OCI-LY1 (cell line): ENCODE measurements around the gene JADE3.

ENCODE experiments used
- H2AFZ ChIP-seq: fragments of 200-600 bp; sonication (generic), shearing (Covaris generic); 2 replicates; pipeline ENCODE4 v1.6.0; 2014; ENCODE audit warnings: antibody characterized with exemption, mild to moderate bottlenecking, low read length
- H3F3A ChIP-seq: fragments of 200-600 bp; sonication (generic), shearing (Covaris generic); 2 replicates; pipeline ENCODE4 v1.6.0; 2014; ENCODE audit warnings: mild to moderate bottlenecking, antibody characterized with exemption, low read length, moderate library complexity; ENCODE audit not compliant: insufficient read depth
- H3K27ac ChIP-seq: fragments of 200-600 bp; sonication (generic); 2 replicates; pipeline ENCODE4 v1.5.1; 2014; ENCODE audit warnings: low read length, mixed run types, mild to moderate bottlenecking, low read depth; ENCODE audit not compliant: poor library complexity, severe bottlenecking
- H3K27me3 ChIP-seq: fragments of 200-600 bp; sonication (generic); 2 replicates; pipeline ENCODE4 v1.6.0; 2014; ENCODE audit warnings: antibody characterized with exemption, mild to moderate bottlenecking, low read length, moderate library complexity; ENCODE audit not compliant: insufficient read depth
- H3K36me3 ChIP-seq: fragments of 200-600 bp; sonication (generic); 2 replicates; pipeline ENCODE4 v1.6.1; 2014; ENCODE audit warnings: mild to moderate bottlenecking, antibody characterized with exemption, low read length, moderate library complexity, mixed read lengths; ENCODE audit not compliant: insufficient read depth
- H3K4me1 ChIP-seq: fragments of 200-600 bp; sonication (generic); 2 replicates; pipeline ENCODE4 v1.5.1; 2014; ENCODE audit warnings: mild to moderate bottlenecking, low read length, moderate library complexity; ENCODE audit not compliant: insufficient read depth, severe bottlenecking
- H3K4me2 ChIP-seq: fragments of 200-600 bp; sonication (generic), shearing (Covaris generic); 2 replicates; pipeline ENCODE4 v1.6.1; 2014; ENCODE audit warnings: low read length
- H3K4me3 ChIP-seq: fragments of 200-600 bp; sonication (generic); 2 replicates; pipeline ENCODE4 v1.5.1; 2014; ENCODE audit warnings: low read length, low read depth, mild to moderate bottlenecking, mixed read lengths; ENCODE audit not compliant: poor library complexity, severe bottlenecking
- H3K79me2 ChIP-seq: fragments of 200-600 bp; shearing (Covaris generic); 2 replicates; pipeline ENCODE4 v1.6.1; 2016; ENCODE audit warnings: mixed run types, low read length, mixed read lengths; ENCODE audit not compliant: insufficient read depth
- H3K9ac ChIP-seq: fragments of 200-600 bp; sonication (generic), shearing (Covaris generic); 2 replicates; pipeline ENCODE4 v1.6.1; 2014; ENCODE audit warnings: mild to moderate bottlenecking, low read length, mixed read lengths
- H3K9me2 ChIP-seq: fragments of 200-600 bp; sonication (generic), shearing (Covaris generic); 2 replicates; pipeline ENCODE4 v1.6.1; 2014; ENCODE audit warnings: low read depth, mild to moderate bottlenecking, low read length, mixed read lengths
- H3K9me3 ChIP-seq: fragments of 200-600 bp; shearing (Covaris generic); 2 replicates; pipeline ENCODE4 v1.6.1; 2014; ENCODE audit warnings: low read length, mixed read lengths
- H4K20me1 ChIP-seq: fragments of 200-600 bp; sonication (generic), shearing (Covaris generic); 2 replicates; pipeline ENCODE4 v1.6.0; 2016; ENCODE audit warnings: mild to moderate bottlenecking, low read length; ENCODE audit not compliant: insufficient read depth
- CTCF ChIP-seq: fragments of 200-600 bp; sonication (generic), shearing (Covaris generic); IDR thresholded peaks from 2 replicates; pipeline ENCODE4 v1.5.1; 2017; ENCODE audit warnings: mild to moderate bottlenecking, antibody characterized with exemption, low read length, moderate library complexity, mixed read lengths
- EZH2 ChIP-seq: fragments of 200-600 bp; sonication (generic), shearing (Covaris generic); IDR thresholded peaks from 2 replicates; pipeline ENCODE4 v1.8.0; 2017; ENCODE audit warnings: borderline replicate concordance, mixed run types, mild to moderate bottlenecking, antibody characterized with exemption, low read length, moderate library complexity, mixed read lengths

The JADE3 gene

GRCh38 chrX:46922611-46923010 is 10.4 kb downstream of the JADE3 start:
- Histone ChIP-seq H3K79me2 (no peaks in the 10 kb centered on the region), H3K27ac (no peak overlapping the region), H3K9me2 (no peaks in the 10 kb centered on the region)

DNA sequence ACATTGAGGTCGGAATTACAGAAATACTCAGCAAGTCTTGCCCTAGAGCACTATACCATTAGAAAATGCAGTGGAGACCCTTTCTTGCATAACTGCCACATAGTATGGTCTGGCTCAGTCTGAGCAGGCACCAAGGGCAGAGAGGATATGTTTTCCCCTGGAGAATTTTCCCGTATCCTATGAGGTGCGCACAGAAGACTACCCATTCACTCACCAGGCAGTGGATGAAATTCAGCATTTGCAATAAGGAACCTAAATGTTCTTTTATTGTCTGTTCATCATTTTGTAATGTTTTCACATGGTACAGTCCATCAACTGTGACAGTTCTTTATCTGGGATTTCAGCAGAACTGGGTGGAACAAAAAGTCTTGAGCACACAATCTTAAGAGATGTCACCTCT is 15.5 kb downstream of the JADE3 start:
- H3K79me2 ChIP-seq: no peaks in the 10 kb centered on the region
- no peaks in the 10 kb centered on the region for H3K36me3 ChIP-seq
- H2AFZ ChIP-seq: no peak overlapping the region
- no peak for TF ChIP-seq EZH2
- TF ChIP-seq CTCF: no peak
- no peak overlapping the region for H3K4me3 ChIP-seq
- H3K9ac ChIP-seq: no peak overlapping the region
- H3K27ac ChIP-seq: no peak overlapping the region
- no peaks in the 10 kb centered on the region for H3K27me3 ChIP-seq
- H3K9me2 ChIP-seq: no peaks in the 10 kb centered on the region
- H3K4me2 ChIP-seq: no peak overlapping the region
- no peaks in the 10 kb centered on the region for H3F3A ChIP-seq
- H3K9me3 ChIP-seq: no peaks in the 10 kb centered on the region
- H4K20me1 ChIP-seq: no peaks in the 10 kb centered on the region
- no peaks in the 10 kb centered on the region for H3K4me1 ChIP-seq

More at GRCh38 chrX:46922611-46923010, 10.4 kb downstream of the JADE3 start:
- no peaks in the 10 kb centered on the region for H3K36me3 ChIP-seq
- H3K27me3 ChIP-seq: no peaks in the 10 kb centered on the region; the same call in 1 of the 2 replicates
- no peak overlapping the region for H3K4me3 ChIP-seq
- no peaks in the 10 kb centered on the region for H3F3A ChIP-seq
- no peak overlapping the region for H2AFZ ChIP-seq
- H4K20me1 ChIP-seq: no peaks in the 10 kb centered on the region
- H3K9ac ChIP-seq: no peak overlapping the region
- no peaks in the 10 kb centered on the region for H3K4me1 ChIP-seq
- TF ChIP-seq EZH2 (no peak), CTCF (no peak)
- H3K4me2 ChIP-seq: no peak overlapping the region
- H3K9me3 ChIP-seq: no peaks in the 10 kb centered on the region

GRCh38 chrX:46929439-46930261 is 17.4 kb downstream of the JADE3 start:
- no peaks in the 10 kb centered on the region for H3K27me3 ChIP-seq
- H2AFZ ChIP-seq: no peak overlapping the region
- H3F3A ChIP-seq: no peaks in the 10 kb centered on the region
- TF ChIP-seq CTCF (no peak), EZH2 (no peak)
- no peaks in the 10 kb centered on the region for H3K79me2 ChIP-seq
- no peak overlapping the region for H3K4me3 ChIP-seq
- no peak overlapping the region for H3K9ac ChIP-seq
- H3K9me3 ChIP-seq: no peaks in the 10 kb centered on the region
- H3K27ac ChIP-seq: no peak overlapping the region
- no peaks in the 10 kb centered on the region for H4K20me1 ChIP-seq
- no peak overlapping the region for H3K4me2 ChIP-seq
- no peaks in the 10 kb centered on the region for H3K36me3 ChIP-seq
- H3K4me1 ChIP-seq: no peaks in the 10 kb centered on the region
- no peaks in the 10 kb centered on the region for H3K9me2 ChIP-seq
